Inflammatory macrophage (primary cell): Measurements from ENCODE around the gene C9orf43.
"Not testable (repeated sequence)": the region's sequence is repeated elsewhere in the genome, so short reads cannot be mapped to it uniquely, and the experiment has no call there.

Experiments
- DNase-seq, 2 donors: peaks; one replicate each; pipeline ENCODE4 v3.0.0-alpha.2; 2020 to 2022

Gene C9orf43

DNA sequence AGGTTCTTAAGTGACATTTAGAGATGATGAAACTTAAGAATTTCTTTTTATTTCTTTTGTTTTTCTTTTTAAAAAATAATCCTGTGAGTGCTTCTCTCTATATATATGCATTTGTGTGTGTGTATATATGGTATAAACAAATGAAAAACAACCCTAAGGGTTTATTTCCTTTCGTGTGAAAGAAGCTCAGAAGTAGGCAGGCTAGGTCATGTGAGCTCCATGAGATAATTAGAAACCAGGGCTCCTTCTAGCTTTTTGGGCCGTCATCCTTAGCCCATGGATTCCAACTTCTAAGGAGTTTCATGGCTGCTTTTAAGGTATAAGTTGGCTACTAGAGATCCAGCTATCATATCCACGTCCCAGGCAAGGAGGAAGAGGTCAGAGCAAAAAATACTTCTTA, 11.2 kb downstream of the C9orf43 start:
- no peak for DNase-seq

GRCh38 chr9:113425072-113425471, 14.5 kb downstream of the C9orf43 start:
- no peak for DNase-seq

GRCh38 chr9:113426701-113427100, 16.2 kb downstream of the C9orf43 start:
- no peak for DNase-seq

DNA sequence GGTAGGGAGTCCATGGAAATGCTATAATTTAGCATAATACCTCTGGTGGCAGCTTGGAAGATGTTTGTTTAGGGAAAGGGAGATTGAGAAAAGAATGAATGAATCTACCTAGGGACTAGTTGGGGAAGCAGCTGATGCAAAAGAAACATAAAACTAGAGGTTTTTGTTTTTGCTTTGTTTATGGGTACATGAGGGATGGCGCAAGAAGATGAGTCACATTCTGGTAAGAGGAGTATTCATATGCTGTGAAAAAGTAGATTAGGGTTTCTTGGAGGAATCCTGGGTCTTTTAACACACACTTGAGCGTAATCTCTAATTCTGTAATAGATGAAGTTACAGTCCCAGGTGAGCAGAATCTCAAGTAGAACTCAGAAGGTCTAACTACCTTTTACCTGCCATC, 17.1 kb downstream of the C9orf43 start:
- peak; percentile 24 to 32 for DNase-seq

DNA sequence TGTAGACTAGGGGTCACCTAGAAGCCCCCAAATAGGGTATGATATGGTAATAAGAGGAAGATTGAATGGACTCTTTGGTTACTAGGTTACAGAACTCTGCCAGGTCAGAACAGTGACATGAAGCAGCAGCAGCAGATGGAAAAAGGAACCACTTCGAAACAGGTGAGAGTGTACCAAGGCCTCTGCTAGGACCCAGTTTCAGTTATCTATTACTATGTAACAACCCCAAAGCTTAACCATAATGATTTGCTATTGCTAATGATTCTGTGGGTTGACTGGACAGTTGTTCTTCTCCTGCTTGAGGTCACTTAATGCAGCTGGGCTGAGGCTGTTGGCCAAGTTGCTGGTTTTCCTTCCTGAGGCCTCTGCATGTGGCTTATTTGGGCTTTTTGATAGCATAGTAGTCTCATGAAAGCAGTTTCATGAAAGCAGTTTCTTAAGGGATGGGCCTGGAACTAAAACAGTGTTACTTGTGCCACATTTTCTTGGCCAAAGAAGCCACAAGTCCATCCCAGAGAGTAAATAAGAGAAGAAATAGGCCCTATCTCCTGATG, 17.6 kb downstream of the C9orf43 start:
- DNase-seq, result no peak

GRCh38 chr9:113431191-113431590, 20.6 kb downstream of the C9orf43 start:
- DNase-seq, result no peak

- peak in 1 of 2 donors; percentile 61 for DNase-seq
Measured at GRCh38 chr9:113436728-113437515, 26.4 kb downstream of the C9orf43 start.

DNA sequence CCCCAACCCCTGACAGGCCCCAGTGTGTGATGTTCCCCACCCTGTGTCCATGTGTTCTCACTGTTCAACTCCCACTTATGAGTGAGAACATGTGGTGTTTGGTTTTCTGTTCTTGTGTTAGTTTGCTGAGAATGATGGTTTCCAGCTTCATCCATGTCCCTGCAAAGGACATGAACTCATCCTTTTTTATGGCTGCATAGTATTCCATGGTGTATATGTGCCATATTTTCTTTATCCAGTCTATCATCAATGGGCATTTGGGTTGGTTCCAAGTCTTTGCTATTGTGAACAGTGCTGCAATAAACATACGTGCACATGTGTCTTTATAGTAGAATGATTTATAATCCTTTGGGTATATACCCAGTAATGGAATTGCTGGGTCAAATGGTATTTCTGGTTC, 27.2 kb downstream of the C9orf43 start:
- not testable (repeated sequence) for DNase-seq

DNA sequence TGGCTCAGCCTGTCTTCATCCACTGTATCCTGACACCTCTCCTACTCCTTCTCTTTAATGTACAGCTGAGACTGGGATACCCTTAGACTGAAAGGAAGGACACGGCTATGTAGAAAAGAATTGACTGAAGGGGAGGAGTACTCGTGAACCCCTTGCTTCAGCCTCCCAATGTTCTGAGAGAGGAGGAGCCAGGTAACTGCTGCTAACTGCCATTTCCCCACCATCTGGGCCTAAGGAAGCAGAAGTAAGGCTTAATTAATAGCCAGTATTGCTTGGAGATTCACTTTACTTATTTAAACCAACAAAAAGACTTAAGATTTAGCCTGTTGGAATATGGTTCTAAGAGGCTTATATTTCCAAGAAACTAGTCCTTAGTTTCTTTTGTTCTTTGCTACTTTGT, 34.2 kb downstream of the C9orf43 start:
- DNase-seq, result no peak

- peak; percentile 24 to 54 for DNase-seq
Measured at GRCh38 chr9:113446323-113446740, 35.8 kb downstream of the C9orf43 start.

- DNase-seq, result peak in 1 of 2 donors; percentile 30
Measured at GRCh38 chr9:113449376-113449775, 38.8 kb downstream of the C9orf43 start.

GRCh38 chr9:113452113-113452605, 41.6 kb downstream of the C9orf43 start:
- DNase-seq, result no peak

DNA sequence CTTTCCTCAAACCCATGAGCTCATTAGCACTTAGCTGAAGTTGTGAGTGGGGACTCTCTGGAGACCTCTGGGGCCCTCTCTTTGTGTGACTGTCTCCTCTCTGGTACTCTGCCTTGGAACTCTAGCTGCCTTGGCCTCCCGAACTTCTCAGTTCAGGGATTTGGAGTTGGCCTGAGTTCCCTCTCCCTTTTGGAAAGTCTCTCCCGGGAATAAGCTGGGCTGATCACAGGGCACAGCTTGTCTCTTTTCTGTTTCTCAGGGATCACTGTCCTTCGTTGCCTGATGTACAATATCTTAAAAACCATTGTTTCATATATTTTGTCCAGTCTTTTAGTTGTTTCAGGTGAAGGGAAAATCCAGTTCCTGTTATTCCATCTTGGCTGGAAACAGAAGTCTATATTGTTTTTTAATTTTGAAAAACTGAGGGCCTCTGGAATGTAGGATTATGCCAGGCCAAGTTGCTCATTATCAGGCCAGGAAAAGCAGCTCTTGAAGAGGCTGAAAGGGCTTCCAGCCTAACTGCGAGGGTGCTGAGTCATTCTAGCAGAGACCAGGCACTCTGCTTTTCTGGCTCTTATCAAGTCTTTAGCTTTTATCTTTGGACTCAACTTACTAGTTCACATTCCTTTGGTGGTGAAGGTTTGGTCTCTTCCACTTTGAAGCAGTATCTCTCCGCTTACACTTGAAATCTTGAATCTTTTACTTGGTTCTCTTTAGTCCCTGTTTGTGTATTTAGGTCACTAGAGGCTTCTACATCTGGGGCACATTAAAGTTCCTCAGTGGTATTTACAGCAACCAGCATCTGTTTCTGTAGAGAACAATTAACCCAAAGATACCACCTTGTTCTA, 44.6 kb downstream of the C9orf43 start:
- DNase-seq, result peak in 1 of 2 donors; percentile 6

GRCh38 chr9:113456235-113456634, 45.7 kb downstream of the C9orf43 start:
- no peak for DNase-seq

DNA sequence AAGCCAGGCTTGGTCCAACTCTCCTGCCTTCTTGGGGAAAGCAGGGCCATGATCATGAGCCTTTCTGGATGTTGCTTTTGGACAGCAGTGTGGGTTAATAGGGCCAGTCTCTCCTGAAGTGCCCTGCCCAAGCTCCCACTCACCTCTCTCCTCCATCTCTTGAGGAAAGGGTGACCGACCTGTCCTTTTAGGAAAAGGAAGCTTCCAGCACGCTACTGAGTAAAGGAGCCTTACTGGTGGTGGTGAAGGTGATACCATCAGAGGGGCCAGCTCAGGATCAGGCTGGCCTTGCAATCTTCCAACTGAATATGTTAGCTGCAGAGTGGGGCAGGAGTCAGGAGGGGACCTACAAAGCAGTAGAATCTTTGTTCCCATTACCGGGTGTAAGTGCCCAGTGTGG, 50.7 kb downstream of the C9orf43 start:
- DNase-seq, result no peak

DNA sequence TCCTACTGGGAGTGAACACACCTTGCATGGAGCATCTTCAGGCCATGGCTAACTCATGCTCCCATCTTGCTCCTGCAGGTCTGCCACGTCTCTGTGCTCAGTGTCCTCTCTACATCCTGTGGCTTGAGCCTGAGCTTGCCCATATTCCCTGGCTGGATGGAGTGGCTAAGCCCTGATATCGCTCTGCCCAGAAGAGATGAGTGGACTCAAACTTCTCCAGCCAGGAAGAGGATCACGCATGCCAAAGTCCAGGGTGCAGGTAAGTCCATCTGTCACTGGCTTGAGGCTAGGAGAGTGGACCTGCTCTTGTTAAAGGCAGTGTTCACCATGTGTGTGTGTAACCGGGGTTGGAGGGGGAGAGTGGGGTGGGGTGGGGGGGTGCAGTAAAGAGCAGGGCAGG, 51.4 kb downstream of the C9orf43 start:
- DNase-seq, result no peak

DNA sequence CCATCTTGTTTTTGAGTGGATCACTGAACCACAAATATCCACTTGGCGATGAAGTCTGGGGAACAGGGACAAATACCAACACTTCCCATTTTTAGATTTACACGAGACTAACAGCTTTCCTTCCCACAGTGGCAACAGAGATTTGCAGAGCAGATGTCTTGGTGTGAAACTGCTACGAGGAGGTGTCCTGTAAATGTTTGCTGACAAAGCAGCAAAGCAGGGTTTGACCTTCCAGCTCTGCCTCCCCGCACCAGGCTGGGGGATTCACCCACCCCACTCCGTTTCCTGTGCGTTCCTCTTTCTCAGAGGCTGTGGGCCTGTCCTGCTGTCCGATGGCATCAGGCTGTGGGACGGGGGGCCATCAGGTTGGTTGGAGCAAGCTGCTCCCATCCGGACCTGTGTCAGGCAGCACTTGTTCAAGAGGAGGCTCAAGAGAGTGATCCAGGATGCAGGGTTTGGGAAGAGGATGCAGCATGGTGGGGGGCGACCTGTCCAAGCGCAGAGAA, 52.3 kb downstream of the C9orf43 start:
- no peak for DNase-seq

- DNase-seq, result no peak
Measured at GRCh38 chr9:113463418-113464285, 53.1 kb downstream of the C9orf43 start, which contains the start of gene RGS3. Gene RGS3 (plus strand): TSS chr9:113463727. CDS start chr9:113463803, 76 bp downstream.

GRCh38 chr9:113464286-113464660, 53.7 kb downstream of the C9orf43 start:
- no peak for DNase-seq

- no peak for DNase-seq
Measured at GRCh38 chr9:113465599-113466140, 55.1 kb downstream of the C9orf43 start.

- DNase-seq, result no peak
Measured at GRCh38 chr9:113467183-113467582, 56.6 kb downstream of the C9orf43 start.
